ENCODE data around the gene ASB16.

ASB16 gene

DNA sequence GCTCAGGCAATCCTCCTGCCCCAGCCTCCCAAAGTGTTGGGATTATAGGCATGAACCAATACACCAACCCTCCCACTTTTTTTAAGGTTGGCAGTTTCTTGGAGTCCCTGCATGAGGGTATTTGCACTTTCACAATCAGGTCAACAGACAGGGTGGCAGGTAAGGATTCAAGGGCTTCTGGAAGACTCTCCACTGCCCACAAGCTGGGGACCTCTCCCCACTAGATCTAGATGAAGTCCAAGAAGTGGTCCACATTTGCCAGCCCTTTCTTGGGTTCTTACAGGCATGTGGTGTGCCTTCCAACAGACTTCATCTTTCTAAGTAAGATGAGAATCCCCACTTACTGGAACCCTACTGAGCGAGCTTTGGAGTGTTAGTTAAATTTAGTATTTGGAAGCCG is 3.9 kb downstream of the ASB16 start:
- Histone ChIP-seq H4K5ac (ENCODE audit: low read length) (no peak overlapping the region), H3K27ac (ENCODE audit: low read depth, low read length) (no peak overlapping the region), H3K9ac (ENCODE audit: low read length) (no peak overlapping the region), H3K36me3 (ENCODE audit: control insufficient read depth, insufficient read depth, low read length) (no peaks in the 10 kb centered on the region), H3K79me2 (ENCODE audit: control insufficient read depth, insufficient read depth, low read length) (no peaks in the 10 kb centered on the region), H3K4me1 (ENCODE audit: control insufficient read depth, low read depth, low read length) (no peaks in the 10 kb centered on the region), H3K4me3 (ENCODE audit: low read length) (no peak overlapping the region), H3K23ac (ENCODE audit: low read length) (no peak overlapping the region), H2BK120ac (ENCODE audit: low read depth, low read length) (no peak overlapping the region), H3K18ac (ENCODE audit: low read length) (no peak overlapping the region), H3K4ac (ENCODE audit: low read depth, low read length) (no peak overlapping the region), H4K8ac (ENCODE audit: low read depth, low read length) (no peak overlapping the region), H3K4me2 (ENCODE audit: low read length) (no peak overlapping the region), H2BK5ac (ENCODE audit: low read length) (no peak overlapping the region), H3K79me1 (ENCODE audit: low read length) (no peaks in the 10 kb centered on the region), H2BK15ac (replicated peaks; ENCODE audit: low read depth) (no peak overlapping the region), H3K56ac (ENCODE audit: low read length) (no peak overlapping the region), H3K27me3 (ENCODE audit: insufficient read depth, low read length, poor library complexity) (no peaks in the 10 kb centered on the region), H2AK5ac (ENCODE audit: low read length) (no peak overlapping the region)
- no peak for DNase-seq
- WGBS (ENCODE audit: extremely low coverage, insufficient coverage, low lambda C conversion rate): no CpG with 5 or more reads among the region's 2 CpGs

DNA sequence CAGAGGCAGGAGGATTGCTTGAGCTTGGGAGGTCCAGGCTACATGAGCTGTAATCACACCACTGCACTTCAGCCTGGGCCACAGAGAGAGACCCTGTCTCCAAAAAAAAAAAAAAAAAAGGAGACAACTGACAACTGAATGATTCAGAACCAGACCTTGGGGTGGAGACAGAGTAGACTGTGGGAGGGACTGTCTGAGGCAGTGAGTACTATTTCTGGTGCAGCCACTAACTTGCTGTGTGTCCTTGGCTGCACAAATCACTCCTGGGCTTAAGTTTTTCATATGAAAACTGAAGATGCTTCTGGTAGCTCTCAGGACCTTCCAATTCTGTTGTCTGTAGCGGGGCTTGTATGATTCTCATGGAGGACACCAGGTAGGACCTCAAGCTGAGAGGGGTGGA is 5.8 kb downstream of the ASB16 start:
- H3K4ac ChIP-seq (ENCODE audit: low read depth, low read length): no peak overlapping the region
- H3K27me3 ChIP-seq (ENCODE audit: insufficient read depth, low read length, poor library complexity): no peaks in the 10 kb centered on the region
- H3K4me3 ChIP-seq (ENCODE audit: low read length): no peak overlapping the region
- H3K56ac ChIP-seq (ENCODE audit: low read length): no peak overlapping the region
- H3K23ac ChIP-seq (ENCODE audit: low read length): no peak overlapping the region
- no peak overlapping the region for H2BK120ac ChIP-seq (ENCODE audit: low read depth, low read length)
- H2AK5ac ChIP-seq (ENCODE audit: low read length): no peak overlapping the region
- no CpG with 5 or more reads among the region's 1 CpG for WGBS (ENCODE audit: extremely low coverage, insufficient coverage, low lambda C conversion rate)
- DNase-seq: no peak
- no peak overlapping the region for H3K27ac ChIP-seq (ENCODE audit: low read depth, low read length)
- no peak overlapping the region for H4K8ac ChIP-seq (ENCODE audit: low read depth, low read length)
- H3K9ac ChIP-seq (ENCODE audit: low read length): no peak overlapping the region
- no peak overlapping the region for H4K5ac ChIP-seq (ENCODE audit: low read length)
- H3K79me1 ChIP-seq (ENCODE audit: low read length): no peaks in the 10 kb centered on the region
- no peak overlapping the region for H2BK5ac ChIP-seq (ENCODE audit: low read length)
- H3K4me2 ChIP-seq (ENCODE audit: low read length): no peak overlapping the region
- no peaks in the 10 kb centered on the region for H3K4me1 ChIP-seq (ENCODE audit: control insufficient read depth, low read depth, low read length)
- no peaks in the 10 kb centered on the region for H3K36me3 ChIP-seq (ENCODE audit: control insufficient read depth, insufficient read depth, low read length)
- H3K18ac ChIP-seq (ENCODE audit: low read length): no peak overlapping the region
- no peaks in the 10 kb centered on the region for H3K79me2 ChIP-seq (ENCODE audit: control insufficient read depth, insufficient read depth, low read length)
- H2BK15ac ChIP-seq (replicated peaks; ENCODE audit: low read depth): no peak overlapping the region

DNA sequence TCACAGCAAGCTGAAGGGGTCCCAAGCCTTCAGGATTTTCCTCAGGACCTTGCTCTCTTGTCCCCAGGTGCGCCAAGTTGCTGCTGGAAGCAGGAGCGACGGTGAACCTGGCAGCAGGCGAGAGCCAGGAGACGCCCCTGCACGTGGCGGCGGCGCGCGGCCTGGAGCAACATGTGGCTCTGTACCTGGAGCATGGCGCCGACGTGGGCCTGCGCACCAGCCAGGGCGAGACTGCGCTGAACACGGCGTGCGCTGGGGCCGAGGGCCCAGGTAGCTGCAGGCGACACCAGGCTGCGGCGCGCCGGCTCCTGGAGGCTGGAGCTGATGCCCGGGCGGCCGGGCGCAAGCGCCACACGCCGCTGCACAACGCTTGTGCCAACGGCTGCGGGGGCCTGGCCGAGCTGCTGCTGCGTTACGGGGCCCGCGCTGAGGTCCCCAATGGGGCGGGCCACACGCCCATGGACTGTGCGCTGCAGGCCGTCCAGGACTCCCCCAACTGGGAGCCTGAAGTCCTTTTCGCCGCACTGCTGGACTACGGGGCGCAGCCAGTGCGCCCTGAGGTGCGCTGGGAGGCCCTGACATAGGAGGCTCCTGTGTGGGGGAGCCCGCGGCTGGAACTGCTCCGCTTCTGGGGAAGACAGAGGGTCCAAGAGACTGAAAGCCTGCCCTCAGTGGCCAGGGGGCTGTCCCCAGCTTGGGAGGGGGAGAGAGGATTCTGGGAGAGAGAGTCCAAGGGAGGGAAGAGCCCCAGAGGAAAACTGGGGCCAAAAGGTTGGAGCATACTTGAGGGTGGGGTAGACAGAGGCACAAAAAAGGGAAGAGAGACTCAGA is 6.4 kb downstream of the ASB16 start:
- H3K36me3 ChIP-seq (ENCODE audit: control insufficient read depth, insufficient read depth, low read length): no peaks in the 10 kb centered on the region
- H4K5ac ChIP-seq (ENCODE audit: low read length): no peak overlapping the region
- no peaks in the 10 kb centered on the region for H3K4me1 ChIP-seq (ENCODE audit: control insufficient read depth, low read depth, low read length)
- no peak overlapping the region for H3K27ac ChIP-seq (ENCODE audit: low read depth, low read length)
- no peaks in the 10 kb centered on the region for H3K27me3 ChIP-seq (ENCODE audit: insufficient read depth, low read length, poor library complexity)
- H3K18ac ChIP-seq (ENCODE audit: low read length): no peak overlapping the region
- H3K56ac ChIP-seq (ENCODE audit: low read length): no peak overlapping the region
- H2BK120ac ChIP-seq (ENCODE audit: low read depth, low read length): no peak overlapping the region
- no peak overlapping the region for H3K23ac ChIP-seq (ENCODE audit: low read length)
- H2BK15ac ChIP-seq (replicated peaks; ENCODE audit: low read depth): no peak overlapping the region
- no peaks in the 10 kb centered on the region for H3K79me2 ChIP-seq (ENCODE audit: control insufficient read depth, insufficient read depth, low read length)
- DNase-seq: no peak
- H2AK5ac ChIP-seq (ENCODE audit: low read length): no peak overlapping the region
- no peak overlapping the region for H3K4ac ChIP-seq (ENCODE audit: low read depth, low read length)
- H3K4me3 ChIP-seq (ENCODE audit: low read length): no peak overlapping the region
- no peak overlapping the region for H4K8ac ChIP-seq (ENCODE audit: low read depth, low read length)
- no peak overlapping the region for H3K4me2 ChIP-seq (ENCODE audit: low read length)
- peaks cover 2% of the 10 kb centered on the region for H3K79me1 ChIP-seq (ENCODE audit: low read length)
- no peak overlapping the region for H2BK5ac ChIP-seq (ENCODE audit: low read length)
- H3K9ac ChIP-seq (ENCODE audit: low read length): no peak overlapping the region
- no CpG with 5 or more reads among the region's 54 CpGs for WGBS (ENCODE audit: extremely low coverage, insufficient coverage, low lambda C conversion rate)

DNA sequence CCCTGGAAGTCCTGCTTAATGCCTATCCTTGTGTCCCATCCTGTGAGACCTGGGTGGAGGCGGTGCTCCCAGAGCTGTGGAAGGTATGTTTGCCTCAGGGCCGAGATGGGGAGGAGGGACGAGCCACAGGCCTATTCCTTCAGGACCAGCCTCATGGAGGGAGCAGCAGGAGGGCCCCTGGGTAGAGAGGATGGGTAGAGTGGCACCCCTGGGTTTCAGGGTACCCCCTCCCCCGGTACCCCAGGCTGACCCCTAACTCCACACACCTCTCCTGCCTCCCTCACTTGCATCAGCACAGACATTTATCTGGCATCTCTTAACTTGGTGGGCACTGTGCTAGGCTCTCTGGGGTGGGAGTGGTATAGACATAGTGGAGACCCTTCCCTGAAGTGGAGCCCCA is 7.1 kb downstream of the ASB16 start:
- Histone ChIP-seq H3K4me1 (ENCODE audit: control insufficient read depth, low read depth, low read length) (no peaks in the 10 kb centered on the region), H2AK5ac (ENCODE audit: low read length) (no peak overlapping the region), H4K5ac (ENCODE audit: low read length) (no peak overlapping the region), H2BK5ac (ENCODE audit: low read length) (no peak overlapping the region), H3K4me3 (ENCODE audit: low read length) (no peak overlapping the region), H3K4ac (ENCODE audit: low read depth, low read length) (no peak overlapping the region), H3K79me1 (ENCODE audit: low read length) (peaks cover 2% of the 10 kb centered on the region), H3K4me2 (ENCODE audit: low read length) (no peak overlapping the region), H3K9ac (ENCODE audit: low read length) (no peak overlapping the region), H4K8ac (ENCODE audit: low read depth, low read length) (no peak overlapping the region), H3K27ac (ENCODE audit: low read depth, low read length) (no peak overlapping the region), H2BK15ac (replicated peaks; ENCODE audit: low read depth) (no peak overlapping the region), H3K79me2 (ENCODE audit: control insufficient read depth, insufficient read depth, low read length) (no peaks in the 10 kb centered on the region), H3K36me3 (ENCODE audit: control insufficient read depth, insufficient read depth, low read length) (no peaks in the 10 kb centered on the region), H3K23ac (ENCODE audit: low read length) (no peak overlapping the region), H3K56ac (ENCODE audit: low read length) (no peak overlapping the region), H3K18ac (ENCODE audit: low read length) (no peak overlapping the region), H2BK120ac (ENCODE audit: low read depth, low read length) (no peak overlapping the region), H3K27me3 (ENCODE audit: insufficient read depth, low read length, poor library complexity) (no peaks in the 10 kb centered on the region)
- no CpG with 5 or more reads among the region's 4 CpGs for WGBS (ENCODE audit: extremely low coverage, insufficient coverage, low lambda C conversion rate)
- DNase-seq: no peak

DNA sequence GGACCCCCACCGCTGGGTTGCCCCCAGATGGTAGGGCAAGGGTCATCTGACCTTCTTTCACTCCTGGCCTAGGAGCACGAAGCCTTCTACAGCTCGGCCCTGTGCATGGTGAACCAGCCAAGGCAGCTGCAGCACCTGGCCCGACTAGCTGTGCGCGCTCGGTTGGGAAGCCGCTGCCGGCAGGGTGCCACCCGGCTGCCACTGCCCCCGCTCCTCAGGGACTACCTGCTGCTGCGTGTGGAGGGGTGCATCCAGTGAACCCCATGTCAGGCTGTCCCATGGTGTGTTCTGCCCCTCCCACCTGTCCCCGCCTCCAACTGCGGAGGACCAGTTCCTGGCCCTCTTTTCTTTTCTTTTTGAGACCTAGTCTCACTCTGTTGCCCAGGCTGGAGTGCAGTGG is 7.6 kb downstream of the ASB16 start:
- no peaks in the 10 kb centered on the region for H3K36me3 ChIP-seq (ENCODE audit: control insufficient read depth, insufficient read depth, low read length)
- no CpG with 5 or more reads among the region's 14 CpGs for WGBS (ENCODE audit: extremely low coverage, insufficient coverage, low lambda C conversion rate)

DNA sequence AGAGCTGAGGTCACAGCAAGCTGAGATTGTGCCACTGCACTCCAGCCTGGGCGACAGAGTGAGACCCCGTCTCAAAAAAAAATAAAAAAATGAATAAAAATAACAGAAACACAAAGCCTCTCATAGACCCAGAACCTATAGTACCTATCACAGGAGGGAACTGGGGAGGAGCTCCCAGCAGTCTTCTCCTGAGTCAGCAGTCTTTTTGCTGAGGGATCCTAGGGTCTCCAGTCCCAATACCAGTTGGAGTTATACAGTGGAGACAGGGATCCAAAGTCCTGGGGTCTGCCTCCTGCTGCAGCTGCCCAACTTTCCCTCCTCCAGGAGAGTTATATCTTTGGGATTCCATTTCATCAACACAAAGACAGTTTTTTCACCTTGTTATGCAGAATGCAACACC is 12.5 kb downstream of the ASB16 start:
- Histone ChIP-seq H2AK5ac (ENCODE audit: low read length) (no peak overlapping the region), H3K56ac (ENCODE audit: low read length) (no peak overlapping the region), H3K79me2 (ENCODE audit: control insufficient read depth, insufficient read depth, low read length) (peaks cover 25% of the 10 kb centered on the region), H3K4me1 (ENCODE audit: control insufficient read depth, low read depth, low read length) (peaks cover 1% of the 10 kb centered on the region), H3K4me3 (ENCODE audit: low read length) (no peak overlapping the region), H3K23ac (ENCODE audit: low read length) (no peak overlapping the region), H2BK5ac (ENCODE audit: low read length) (no peak overlapping the region), H2BK15ac (replicated peaks; ENCODE audit: low read depth) (no peak overlapping the region), H3K27ac (ENCODE audit: low read depth, low read length) (no peak overlapping the region), H3K4me2 (ENCODE audit: low read length) (no peak overlapping the region), H3K27me3 (ENCODE audit: insufficient read depth, low read length, poor library complexity) (no peaks in the 10 kb centered on the region), H3K79me1 (ENCODE audit: low read length) (peaks cover 13% of the 10 kb centered on the region), H3K18ac (ENCODE audit: low read length) (no peak overlapping the region), H3K4ac (ENCODE audit: low read depth, low read length) (no peak overlapping the region), H4K8ac (ENCODE audit: low read depth, low read length) (no peak overlapping the region), H3K9ac (ENCODE audit: low read length) (no peak overlapping the region), H3K36me3 (ENCODE audit: control insufficient read depth, insufficient read depth, low read length) (no peaks in the 10 kb centered on the region), H2BK120ac (ENCODE audit: low read depth, low read length) (no peak overlapping the region), H4K5ac (ENCODE audit: low read length) (no peak overlapping the region)
- WGBS (ENCODE audit: extremely low coverage, insufficient coverage, low lambda C conversion rate): no CpG with 5 or more reads among the region's 2 CpGs
- DNase-seq: no peak

More for the DNA sequence above, 7.6 kb downstream of the ASB16 start:
- Histone ChIP-seq H3K4me3 (ENCODE audit: low read length) (no peak overlapping the region), H3K4me2 (ENCODE audit: low read length) (no peak overlapping the region), H3K18ac (ENCODE audit: low read length) (no peak overlapping the region), H3K79me2 (ENCODE audit: control insufficient read depth, insufficient read depth, low read length) (peaks cover 1% of the 10 kb centered on the region), H2BK120ac (ENCODE audit: low read depth, low read length) (no peak overlapping the region), H3K79me1 (ENCODE audit: low read length) (peaks cover 3% of the 10 kb centered on the region), H3K27me3 (ENCODE audit: insufficient read depth, low read length, poor library complexity) (no peaks in the 10 kb centered on the region), H3K9ac (ENCODE audit: low read length) (no peak overlapping the region), H3K4me1 (ENCODE audit: control insufficient read depth, low read depth, low read length) (no peaks in the 10 kb centered on the region), H3K27ac (ENCODE audit: low read depth, low read length) (no peak overlapping the region), H4K5ac (ENCODE audit: low read length) (no peak overlapping the region), H3K56ac (ENCODE audit: low read length) (no peak overlapping the region), H3K4ac (ENCODE audit: low read depth, low read length) (no peak overlapping the region), H4K8ac (ENCODE audit: low read depth, low read length) (no peak overlapping the region), H2BK15ac (replicated peaks; ENCODE audit: low read depth) (no peak overlapping the region), H2BK5ac (ENCODE audit: low read length) (no peak overlapping the region), H2AK5ac (ENCODE audit: low read length) (no peak overlapping the region), H3K23ac (ENCODE audit: low read length) (no peak overlapping the region)
- no peak for DNase-seq

Data from mesendoderm (in vitro differentiated cells).